Transverse colon (tissue), 4 donors: ENCODE measurements around the gene RBSN. TPM values are rescaled to one million over a fixed set of nuclear protein-coding genes. Genes with fewer than 3 reads are reported as not detected.

Experiments used
- DNase-seq: peaks from one replicate; pipeline ENCODE4 v3.0.0-alpha.2; 2019
- H3K27ac ChIP-seq, 4 donors: fragments of 200-600 bp; sonication (generic); 2 replicates each; pipeline ENCODE4 v1.5.1; 2016 to 2018; ENCODE audit warnings: inconsistent platforms in 4 of 4
- H3K27me3 ChIP-seq: fragments of 200-600 bp; sonication (generic); 2 replicates; pipeline ENCODE4 v1.5.1; 2017; ENCODE audit warnings: inconsistent platforms
- H3K36me3 ChIP-seq, 4 donors: fragments of 200-600 bp; sonication (generic); 2 replicates each; pipeline ENCODE4 v1.5.1; 2017 to 2019; ENCODE audit warnings: inconsistent platforms in 4 of 4
- H3K4me1 ChIP-seq, 4 donors: fragments of 200-600 bp; sonication (generic); 2 replicates each; pipeline ENCODE4 v1.5.1; 2017 to 2020; ENCODE audit warnings: inconsistent platforms in 4 of 4
- H3K4me3 ChIP-seq, 4 donors: fragments of 200-600 bp; sonication (generic); 1 replicate in 1 of 4; 2 replicates in 3 of 4; pipeline versions ENCODE4 v1.5.1 to v1.6.1; 2017 to 2019; ENCODE audit warnings: inconsistent platforms in 4 of 4
- H3K9me3 ChIP-seq, 2 donors: fragments of 200-600 bp; sonication (generic); 2 replicates each; pipeline ENCODE4 v1.5.1; 2017 to 2019; ENCODE audit warnings: inconsistent platforms in 2 of 2
- CTCF ChIP-seq, 5 experiments: fragments of 200-600 bp in 3 of 5; fragments of 450-650 bp in 2 of 5; sonication (generic) in 3 of 5; IDR thresholded peaks; 1 replicate in 2 of 5; 2 replicates in 3 of 5; pipeline ENCODE4 v1.5.1; 2016 to 2017; ENCODE audit warnings: antibody characterized with exemption in 5 of 5, inconsistent platforms in 3 of 5, mild to moderate bottlenecking in 2 of 5, moderate library complexity in 1 of 5
- EP300 ChIP-seq: sonication (generic); formaldehyde crosslinking; IDR thresholded peaks from one replicate; pipeline ENCODE4 v1.6.1; 2017; ENCODE audit warnings: antibody characterized with exemption, low read depth
- POLR2A ChIP-seq: fragments of 450-650 bp; IDR thresholded peaks from one replicate; pipeline ENCODE4 v1.6.1; 2016; ENCODE audit warnings: antibody characterized with exemption, mild to moderate bottlenecking, moderate library complexity
- POLR2AphosphoS5 ChIP-seq, 3 donors: sonication (generic); formaldehyde crosslinking; IDR thresholded peaks; one replicate each; pipeline ENCODE4 v1.6.1; 2016; ENCODE audit warnings: antibody characterized with exemption in 3 of 3
- WGBS, 2 donors: methylation state at CpG; one replicate each; pipeline ENCODE4 v1.1.5; 2018; ENCODE audit warnings: low coverage in 1 of 2; 5-methylcytosine and 5-hydroxymethylcytosine counted together
- in situ Hi-C, 4 donors: fragments of 200-750 bp; cut with MboI; loops; one replicate each; pipeline versions ENCODE4 v1.15.0 to v1.15.1; 2017; ENCODE audit warnings: low sequenced_read_pairs in 3 of 4, low pct_ligation_motif_present in 1 of 4, low pct_unique_long_range_greater_than_20kb in 1 of 4
- intact Hi-C: fragments of 100-400 bp; cut with DNase I; formaldehyde crosslinking; loops from one replicate; pipeline ENCODE4 v1.15.1; 2023; ENCODE audit warnings: low total_unique reads
- total RNA-seq, 4 donors: library from RNA; depleted of rRNA; stranded (reverse); fragments of >200 nt; gene quantifications; one replicate each; pipeline ENCODE4 v1.1.0, GENCODE V29; 2016

Gene RBSN
- total RNA-seq, 4 donors from 2014 or later = 18.0 to 37.6 (median 24.0) TPM

GRCh38 chr3:15063656-15064286 lies 35.2 kb downstream of the RBSN start:
- intact Hi-C loops (loop anchor here (10.0 kb wide), 1 partner anchor 119 kb away; the partner anchor contains the start of gene NR2C2), in situ Hi-C loops (loop anchor here in 2 of 4 donors (25.0 kb wide), 1 partner anchor 401 kb away; the partner anchor contains the start of gene CCDC174 (in 2 of the 2))
- H3K4me3 ChIP-seq = peak overlapping the region; percentile 67 to 89 (median 82)
- peaks cover 12 to 17% (median 14%) of the 10 kb centered on the region in 4 donors for H3K4me1 ChIP-seq
- no peak for DNase-seq
- WGBS, 2 donors = 81% methylated on average over 13 of the region's 13 CpGs; no CpG with 5 or more reads in 1 of the 2 donors
- TF ChIP-seq POLR2AphosphoS5 (IDR thresholded peaks at IDR 0.05) = no peak
- no peaks in the 10 kb centered on the region for H3K9me3 ChIP-seq
- no peaks in the 10 kb centered on the region for H3K27me3 ChIP-seq
- peak overlapping the region in 3 of 4 donors; percentile 83 to 86 (median 85) for H3K27ac ChIP-seq
- H3K36me3 ChIP-seq = peaks cover 0 to 5% (median under 1%) of the 10 kb centered on the region in 4 donors

- Histone ChIP-seq H3K4me3 (peak overlapping the region in 2 of 4 donors; percentile 67 to 78), H3K36me3 (peaks cover 0 to 10% (median 2%) of the 10 kb centered on the region in 4 donors), H3K4me1 (peaks cover 12 to 17% (median 14%) of the 10 kb centered on the region in 4 donors), H3K27me3 (no peaks in the 10 kb centered on the region), H3K27ac (peak overlapping the region in 2 of 4 donors; percentile 7 to 85), H3K9me3 (no peaks in the 10 kb centered on the region)
- 83 to 100% methylated on average over 1 to 4 of the region's 4 CpGs for WGBS, 2 donors
- no peak for DNase-seq
- TF ChIP-seq POLR2AphosphoS5 (IDR thresholded peaks at IDR 0.05) (no peak), EP300 (no peak), CTCF (IDR thresholded peaks at IDR 0.05) (no peak), POLR2A (no peak)
- in situ Hi-C loops (loop anchor here in 2 of 4 donors (25.0 kb wide), 1 partner anchor 401 kb away; the partner anchor contains the start of gene CCDC174 (in 2 of the 2)), intact Hi-C loops (loop anchor here (10.0 kb wide), 1 partner anchor 118 kb away; the partner anchor contains the start of gene NR2C2)
Observed at GRCh38 chr3:15063238-15063637, 35.7 kb downstream of the RBSN start.

- in situ Hi-C loops (loop anchor here in 2 of 4 donors (25.0 kb wide), 1 partner anchor 398 kb away; the partner anchor contains the start of gene CCDC174 (in 2 of the 2)), intact Hi-C loops (loop anchor here (10.0 kb wide), 1 partner anchor 115 kb away; the partner anchor contains the start of gene NR2C2)
- H3K27me3 ChIP-seq = no peaks in the 10 kb centered on the region
- no peak overlapping the region for H3K27ac ChIP-seq
- H3K4me3 ChIP-seq = no peak overlapping the region
- WGBS, 2 donors = 90 to 96% methylated on average over 2 to 3 of the region's 3 CpGs
- H3K9me3 ChIP-seq = no peaks in the 10 kb centered on the region
- DNase-seq = no peak
- H3K36me3 ChIP-seq = peaks cover 0 to 18% (median 6%) of the 10 kb centered on the region in 4 donors
- peaks cover 12 to 15% (median 14%) of the 10 kb centered on the region in 4 donors for H3K4me1 ChIP-seq
- TF ChIP-seq EP300 = no peak
- TF ChIP-seq CTCF (IDR thresholded peaks at IDR 0.05) = no peak
- TF ChIP-seq POLR2AphosphoS5 (IDR thresholded peaks at IDR 0.05) = no peak
- TF ChIP-seq POLR2A = no peak
Observed at GRCh38 chr3:15060029-15060428, 38.9 kb downstream of the RBSN start.

- no peaks in the 10 kb centered on the region for H3K9me3 ChIP-seq
- intact Hi-C loops (no loop called here), in situ Hi-C loops (loop anchor here in 2 of 4 donors (25.0 kb wide), 1 partner anchor 395 kb away; the partner anchor contains the start of gene CCDC174 (in 2 of the 2))
- peaks cover 0 to 18% (median 6%) of the 10 kb centered on the region in 4 donors for H3K36me3 ChIP-seq
- TF ChIP-seq POLR2A (no peak), EP300 (no peak), POLR2AphosphoS5 (IDR thresholded peaks at IDR 0.05) (no peak), CTCF (IDR thresholded peaks at IDR 0.05) (no peak)
- H3K27ac ChIP-seq = no peak overlapping the region
- DNase-seq = no peak
- H3K4me1 ChIP-seq = no peaks in the 10 kb centered on the region
- 98 to 100% methylated on average over 3 to 19 of the region's 19 CpGs for WGBS, 2 donors
- no peaks in the 10 kb centered on the region for H3K27me3 ChIP-seq
- no peak overlapping the region for H3K4me3 ChIP-seq
Observed at GRCh38 chr3:15056676-15057404, 42.1 kb downstream of the RBSN start.
